ENCODE data around the gene STX18. TPM values are rescaled to one million over a fixed set of nuclear protein-coding genes. Genes with fewer than 3 reads are reported as not detected.

STX18 gene
- total RNA-seq, 1 experiment from 2014 or later, result 20.9 TPM

DNA sequence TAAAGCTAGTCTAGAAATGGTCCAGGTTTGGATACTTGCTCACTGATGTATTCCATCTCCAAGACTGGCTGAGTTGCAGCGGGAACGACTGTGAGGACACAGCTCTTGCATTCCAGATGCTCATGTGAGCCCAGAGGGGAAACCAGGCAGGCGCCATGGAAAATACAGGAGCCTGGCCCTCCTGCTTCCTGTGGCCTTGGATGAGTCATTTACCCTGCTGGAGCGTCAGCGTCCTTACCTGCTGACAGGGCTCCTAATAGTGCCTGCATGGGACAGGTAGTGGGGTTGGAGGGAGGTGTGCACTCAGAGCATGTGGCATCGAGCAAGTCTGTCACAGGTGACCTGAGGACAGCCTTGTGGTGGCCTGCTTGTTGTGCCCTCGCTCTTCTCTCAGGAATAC is 85.5 kb downstream of the STX18 start:
- no peak overlapping the region for H3K27ac ChIP-seq (ENCODE audit: insufficient read length, low read depth, low read length)
- Mint-ChIP-seq H3K27ac (no peak overlapping the region), H3K27me3 (ENCODE audit: low read depth) (no peaks in the 10 kb centered on the region; the same call in 1 of the 2 replicates), H3K9me3 (no peaks in the 10 kb centered on the region), H3K4me3 (no peak overlapping the region), H3K4me1 (peaks cover 19 to 30% of the 10 kb centered on the region in 2 experiments), H3K36me3 (ENCODE audit: insufficient read depth in 1 of 3, low read depth in 3 of 3) (peaks cover 5 to 30% (median 10%) of the 10 kb centered on the region in 3 experiments)
- no peaks in the 10 kb centered on the region for H3K79me1 ChIP-seq (ENCODE audit: insufficient read depth, low read depth, low read length, poor library complexity, severe bottlenecking)
- no peaks in the 10 kb centered on the region for H4K20me1 ChIP-seq (ENCODE audit: control insufficient read depth, insufficient read depth, insufficient read length)
- no peak overlapping the region for H3K18ac ChIP-seq (ENCODE audit: insufficient read length, low read depth, low read length)
- no peaks in the 10 kb centered on the region for H3K79me2 ChIP-seq (ENCODE audit: insufficient read depth, low read length)
- no peak overlapping the region for H2BK15ac ChIP-seq (ENCODE audit: low read depth, low read length)
- no peak overlapping the region for H3K9ac ChIP-seq (ENCODE audit: extremely low read depth, insufficient read length, low read length)
- no peak overlapping the region for H2BK5ac ChIP-seq (ENCODE audit: insufficient read length, low read length)
- H2AK5ac ChIP-seq (ENCODE audit: insufficient read length, low read length), result no peak overlapping the region
- no peak overlapping the region for H3T11ph ChIP-seq (ENCODE audit: low read length)
- H3K56ac ChIP-seq (ENCODE audit: insufficient read length, low read depth, low read length), result no peak overlapping the region
- TF ChIP-seq, protein P1, sequence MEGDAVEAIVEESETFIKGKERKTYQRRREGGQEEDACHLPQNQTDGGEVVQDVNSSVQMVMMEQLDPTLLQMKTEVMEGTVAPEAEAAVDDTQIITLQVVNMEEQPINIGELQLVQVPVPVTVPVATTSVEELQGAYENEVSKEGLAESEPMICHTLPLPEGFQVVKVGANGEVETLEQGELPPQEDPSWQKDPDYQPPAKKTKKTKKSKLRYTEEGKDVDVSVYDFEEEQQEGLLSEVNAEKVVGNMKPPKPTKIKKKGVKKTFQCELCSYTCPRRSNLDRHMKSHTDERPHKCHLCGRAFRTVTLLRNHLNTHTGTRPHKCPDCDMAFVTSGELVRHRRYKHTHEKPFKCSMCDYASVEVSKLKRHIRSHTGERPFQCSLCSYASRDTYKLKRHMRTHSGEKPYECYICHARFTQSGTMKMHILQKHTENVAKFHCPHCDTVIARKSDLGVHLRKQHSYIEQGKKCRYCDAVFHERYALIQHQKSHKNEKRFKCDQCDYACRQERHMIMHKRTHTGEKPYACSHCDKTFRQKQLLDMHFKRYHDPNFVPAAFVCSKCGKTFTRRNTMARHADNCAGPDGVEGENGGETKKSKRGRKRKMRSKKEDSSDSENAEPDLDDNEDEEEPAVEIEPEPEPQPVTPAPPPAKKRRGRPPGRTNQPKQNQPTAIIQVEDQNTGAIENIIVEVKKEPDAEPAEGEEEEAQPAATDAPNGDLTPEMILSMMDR (conservative IDR thresholded peaks at IDR 0.05), result no peak
- H3K23me2 ChIP-seq (ENCODE audit: insufficient read length, low read depth, low read length, poor library complexity, severe bottlenecking), result no peaks in the 10 kb centered on the region
- no peak overlapping the region; the same call in 1 of the 2 replicates for H3K14ac ChIP-seq (ENCODE audit: insufficient read depth, low read length)
- no peaks in the 10 kb centered on the region for H3K27me3 ChIP-seq (ENCODE audit: insufficient read depth, low read length)
- H3K4ac ChIP-seq (ENCODE audit: low read depth, low read length), result no peak overlapping the region
- no peak overlapping the region for H3K23ac ChIP-seq (ENCODE audit: insufficient read length, low read depth, low read length)
- peaks cover 13% of the 10 kb centered on the region; the same call in 1 of the 2 replicates for H3K4me1 ChIP-seq (ENCODE audit: insufficient read depth, low read length)
- H2BK120ac ChIP-seq (ENCODE audit: low read depth, low read length, poor library complexity, severe bottlenecking), result no peak overlapping the region
- no peak overlapping the region for H2BK12ac ChIP-seq (ENCODE audit: insufficient read length, low read depth, low read length)
- no peak overlapping the region for H2BK20ac ChIP-seq (ENCODE audit: low read depth, low read length, poor library complexity, severe bottlenecking)
- H4K8ac ChIP-seq (replicated peaks; ENCODE audit: insufficient read length, low read depth, low read length), result no peak overlapping the region
- peak; percentile 71 for DNase-seq
- no peak overlapping the region for H4K91ac ChIP-seq (ENCODE audit: insufficient read length, low read depth, low read length)
- no peak overlapping the region for H3K4me2 ChIP-seq (ENCODE audit: insufficient read depth, insufficient read length, low read length)
- H4K5ac ChIP-seq (ENCODE audit: insufficient read length, low read depth, low read length), result no peak overlapping the region
- H3K9me3 ChIP-seq (ENCODE audit: control insufficient read depth, low read depth, low read length), result no peaks in the 10 kb centered on the region
- H2AFZ ChIP-seq (ENCODE audit: low read length), result no peak overlapping the region
- WGBS (ENCODE audit: extremely low coverage, insufficient read length, low lambda C conversion rate), result no CpG with 5 or more reads among the region's 7 CpGs
